Measurements from ENCODE around the gene ALOXE3.

The ALOXE3 gene

DNA sequence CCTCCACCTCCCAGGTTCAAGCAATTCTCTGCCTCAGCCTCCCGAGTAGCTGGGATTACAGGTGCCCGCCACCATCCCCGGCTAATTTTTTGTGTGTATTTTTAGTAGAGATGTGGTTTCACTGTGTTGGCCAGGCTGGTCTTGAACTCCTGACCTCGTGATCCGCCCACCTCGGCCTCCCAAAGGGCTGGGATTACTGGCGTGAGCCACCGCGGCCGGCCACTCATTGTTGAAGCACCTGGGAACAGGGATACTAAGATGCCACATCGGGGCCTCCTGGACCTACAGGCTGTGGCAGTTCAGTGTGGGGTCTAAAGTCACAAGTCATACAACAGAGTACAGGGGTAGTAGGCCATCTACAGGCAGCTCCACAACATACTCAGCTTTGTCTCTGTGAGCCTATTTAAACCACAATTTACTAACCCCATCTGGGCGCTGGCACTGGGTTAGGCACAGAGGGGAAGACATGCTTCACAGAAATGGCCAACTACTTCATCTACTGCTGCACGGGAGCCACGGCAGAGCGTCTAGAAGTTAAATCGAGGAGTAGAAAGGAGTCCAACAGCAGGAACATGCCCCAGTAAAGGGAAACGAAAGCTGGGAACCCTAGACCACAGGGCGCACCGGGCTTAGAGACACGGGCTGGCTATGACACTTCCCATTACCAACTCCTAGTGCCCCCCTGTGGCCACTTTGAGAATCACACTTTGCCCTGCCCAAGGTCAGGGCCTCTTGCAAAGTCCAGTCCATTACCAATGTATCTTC is 40.1 kb upstream of the ALOXE3 start:
- Histone ChIP-seq H4K20me1 (ENCODE audit: insufficient read depth, low read length) (peaks cover 26% of the 10 kb centered on the region), H3K27me3 (ENCODE audit: insufficient read depth, low read length, poor library complexity) (no peaks in the 10 kb centered on the region), H3K9ac (ENCODE audit: low read depth, low read length) (peak overlapping the region; percentile 34), H2AFZ (ENCODE audit: low read depth, low read length) (no peak overlapping the region), H3K27ac (ENCODE audit: low read length) (peak overlapping the region; percentile 71), H3K4me3 (ENCODE audit: low read depth in 1 of 2, low read length in 2 of 2) (peak overlapping the region in 1 of 2 experiments; percentile 32; a peak in 2 of 4 replicates), H3K79me2 (ENCODE audit: insufficient read depth, low read length) (peaks cover 39% of the 10 kb centered on the region), H3K36me3 (ENCODE audit: insufficient read depth, low read length) (peaks cover 39% of the 10 kb centered on the region), H3K9me3 (ENCODE audit: insufficient read depth, low read length, severe bottlenecking) (no peaks in the 10 kb centered on the region), H3K4me2 (ENCODE audit: insufficient read depth, low read length) (peak overlapping the region; percentile 59), H3K4me1 (ENCODE audit: insufficient read depth, low read length) (peaks cover 78% of the 10 kb centered on the region)
- DNase-seq (peak; percentile 89), ATAC-seq (ENCODE audit: insufficient read depth, low read depth) (peak; percentile 34)
- TF ChIP-seq CTCF (IDR thresholded peaks at IDR 0.05; ENCODE audit: borderline replicate concordance, extremely low read depth, low read length, poor library complexity, severe bottlenecking) (peak; percentile 92), EZH2 (IDR thresholded peaks at IDR 0.05; ENCODE audit: borderline replicate concordance, low read depth, low read length, severe bottlenecking) (no peak)

- H2AFZ ChIP-seq (ENCODE audit: low read depth, low read length), result peak overlapping the region; percentile 71
Measured at GRCh38 chr17:8156246-8156992, 38.1 kb upstream of the ALOXE3 start.

GRCh38 chr17:8155996-8156245 is 37.6 kb upstream of the ALOXE3 start:
- TF ChIP-seq CTCF (IDR thresholded peaks at IDR 0.05; ENCODE audit: borderline replicate concordance, extremely low read depth, low read length, poor library complexity, severe bottlenecking) (no peak), EZH2 (IDR thresholded peaks at IDR 0.05; ENCODE audit: borderline replicate concordance, low read depth, low read length, severe bottlenecking) (no peak)
- Histone ChIP-seq H3K4me2 (ENCODE audit: insufficient read depth, low read length) (peak overlapping the region; percentile 92), H3K27me3 (ENCODE audit: insufficient read depth, low read length, poor library complexity) (no peaks in the 10 kb centered on the region), H3K4me3 (ENCODE audit: low read depth in 1 of 2, low read length in 2 of 2) (peak overlapping the region; percentile 17 to 70; a peak in 3 of 4 replicates), H4K20me1 (ENCODE audit: insufficient read depth, low read length) (peaks cover 13% of the 10 kb centered on the region), H3K36me3 (ENCODE audit: insufficient read depth, low read length) (peaks cover 23% of the 10 kb centered on the region), H3K9me3 (ENCODE audit: insufficient read depth, low read length, severe bottlenecking) (no peaks in the 10 kb centered on the region), H3K79me2 (ENCODE audit: insufficient read depth, low read length) (peaks cover 23% of the 10 kb centered on the region), H3K27ac (ENCODE audit: low read length) (peak overlapping the region; percentile 78), H2AFZ (ENCODE audit: low read depth, low read length) (peak overlapping the region; percentile 71), H3K9ac (ENCODE audit: low read depth, low read length) (peak overlapping the region; percentile 60), H3K4me1 (ENCODE audit: insufficient read depth, low read length) (peaks cover 80% of the 10 kb centered on the region)
- ATAC-seq (ENCODE audit: insufficient read depth, low read depth) (no peak), DNase-seq (no peak)

More at GRCh38 chr17:8156246-8156992, 38.1 kb upstream of the ALOXE3 start:
- H3K4me1 ChIP-seq (ENCODE audit: insufficient read depth, low read length), result peaks cover 81% of the 10 kb centered on the region
- H3K9me3 ChIP-seq (ENCODE audit: insufficient read depth, low read length, severe bottlenecking), result no peaks in the 10 kb centered on the region
- peak overlapping the region; percentile 17 to 70; a peak in 3 of 4 replicates for H3K4me3 ChIP-seq (ENCODE audit: low read depth in 1 of 2, low read length in 2 of 2)
- H4K20me1 ChIP-seq (ENCODE audit: insufficient read depth, low read length), result peaks cover 16% of the 10 kb centered on the region
- peak overlapping the region; percentile 92 for H3K4me2 ChIP-seq (ENCODE audit: insufficient read depth, low read length)
- H3K27me3 ChIP-seq (ENCODE audit: insufficient read depth, low read length, poor library complexity), result no peaks in the 10 kb centered on the region
- TF ChIP-seq EZH2 (IDR thresholded peaks at IDR 0.05; ENCODE audit: borderline replicate concordance, low read depth, low read length, severe bottlenecking), result no peak
- TF ChIP-seq CTCF (IDR thresholded peaks at IDR 0.05; ENCODE audit: borderline replicate concordance, extremely low read depth, low read length, poor library complexity, severe bottlenecking), result peak; percentile 41
- ATAC-seq (ENCODE audit: insufficient read depth, low read depth) (peak; percentile 81), DNase-seq (peak; percentile 100)
- peak overlapping the region; percentile 78 for H3K27ac ChIP-seq (ENCODE audit: low read length)
- peak overlapping the region; percentile 69 for H3K9ac ChIP-seq (ENCODE audit: low read depth, low read length)
- peaks cover 25% of the 10 kb centered on the region for H3K79me2 ChIP-seq (ENCODE audit: insufficient read depth, low read length)
- H3K36me3 ChIP-seq (ENCODE audit: insufficient read depth, low read length), result peaks cover 28% of the 10 kb centered on the region

Measured in DND-41 (cell line).